ENCODE results near the gene PTPRB. TPM values are rescaled to one million over a fixed set of nuclear protein-coding genes. Genes with fewer than 3 reads are reported as not detected.

Gene PTPRB
- total and polyA plus RNA-seq, 2 of the 8 experiments (the other 6 are each of a cell fraction or from before 2014, with no cell fraction given): 0.36 to 0.58 TPM

DNA sequence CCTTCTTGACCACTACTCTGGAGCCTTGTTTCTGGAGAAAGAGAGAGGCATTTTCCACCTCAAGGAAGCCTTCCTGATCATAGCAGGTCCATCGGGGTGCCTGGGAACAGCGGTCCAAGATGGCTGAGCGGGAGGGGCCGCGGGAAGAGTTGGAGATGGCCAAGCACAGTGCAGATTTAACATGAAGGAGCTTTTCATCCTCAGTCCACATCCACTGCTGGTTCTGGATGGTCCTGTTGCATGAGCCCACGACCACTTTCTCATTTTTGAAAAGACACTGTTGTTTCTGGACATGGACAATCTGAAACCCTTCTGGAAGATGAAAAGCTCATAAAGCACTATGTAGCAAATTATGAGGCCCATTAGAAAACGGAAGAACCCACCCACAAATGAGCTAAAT is 1.5 kb downstream of the PTPRB start:
- no peak overlapping the region for H2BK20ac ChIP-seq (ENCODE audit: low read length)
- no peak overlapping the region for H3K9ac ChIP-seq (replicated peaks in 1 of 4; ENCODE audit: extremely low read depth in 1 of 4, low read depth in 3 of 4, low read length in 3 of 4)
- H2BK5ac ChIP-seq (ENCODE audit: low read depth, low read length): no peak overlapping the region
- WGBS, 2 experiments (ENCODE audit: extremely low coverage in 1 of 2, insufficient coverage in 1 of 2, insufficient read length in 1 of 2, insufficient replicate concordance in 2 of 2, low coverage in 1 of 2, low lambda C conversion rate in 2 of 2, missing lambda C conversion rate in 1 of 2): 93% methylated on average over 7 of the region's 7 CpGs; no CpG with 5 or more reads in 1 of the 2 experiments
- H3K27me3 ChIP-seq (replicated peaks in 1 of 4; ENCODE audit: control insufficient read depth in 3 of 4, extremely low read depth in 1 of 4, insufficient read depth in 3 of 4, low read length in 3 of 4): no peaks in the 10 kb centered on the region
- FAIRE-seq: no peak
- H3K14ac ChIP-seq (ENCODE audit: insufficient read length): no peak overlapping the region
- H3K27ac ChIP-seq (ENCODE audit: low read depth, low read length): no peak overlapping the region
- H3K79me1 ChIP-seq (ENCODE audit: low read depth, low read length): no peaks in the 10 kb centered on the region
- H4K20me1 ChIP-seq (replicated peaks in 1 of 2; ENCODE audit: control insufficient read depth in 1 of 2, insufficient read depth in 2 of 2, low read length in 2 of 2): no peaks in the 10 kb centered on the region
- H3K23me2 ChIP-seq (ENCODE audit: low read depth, low read length): no peaks in the 10 kb centered on the region
- no peak overlapping the region for H3K18ac ChIP-seq (ENCODE audit: extremely low read depth, low read length)
- H3K79me2 ChIP-seq (ENCODE audit: control insufficient read depth in 1 of 2, insufficient read depth in 2 of 2, low read length in 2 of 2): no peaks in the 10 kb centered on the region
- H3K36me3 ChIP-seq (ENCODE audit: control insufficient read depth in 2 of 4, insufficient read depth in 4 of 4, low read length in 3 of 4): no peaks in the 10 kb centered on the region
- H2BK12ac ChIP-seq (ENCODE audit: low read depth, low read length): no peak overlapping the region
- no peak overlapping the region for H3K23ac ChIP-seq (ENCODE audit: insufficient read length)
- ChIA-PET CTCF (ENCODE audit: partially characterized antibody) (interaction anchor here (0.6 to 1.6 kb wide), 4 partner anchors 9 to 1299 kb away, joined by 3 to 5 read pairs (median 3); no protein-coding TSS in a partner anchor), POLR2A (ENCODE audit: partially characterized antibody) (interaction anchor here (0.5 kb wide), 1 partner anchor 245 kb away, joined by 3 read pairs; no protein-coding TSS in a partner anchor)
- H2AK5ac ChIP-seq (ENCODE audit: low read depth, low read length): no peak overlapping the region
- DNase-seq (ENCODE audit: low read depth in 1 of 2, low spot score in 2 of 2): no peak
- no peak overlapping the region for H4K8ac ChIP-seq (ENCODE audit: extremely low read depth, insufficient read depth, low read length)
- H2BK15ac ChIP-seq (ENCODE audit: low read length): no peak overlapping the region
- no peak overlapping the region for H2BK120ac ChIP-seq (replicated peaks; ENCODE audit: low read depth, low read length)
- H3K9me3 ChIP-seq (ENCODE audit: insufficient read depth in 2 of 2, low read depth in 1 of 2, low read length in 1 of 2): no peaks in the 10 kb centered on the region
- H4K5ac ChIP-seq (ENCODE audit: insufficient read length, low read depth, low read length): no peak overlapping the region
- no peak overlapping the region for H4K91ac ChIP-seq (replicated peaks; ENCODE audit: insufficient read length, low read length)
- no peak overlapping the region for H3K4me2 ChIP-seq (ENCODE audit: insufficient read depth in 1 of 2, low read depth in 2 of 2, low read length in 2 of 2)
- no peak overlapping the region for H3K4ac ChIP-seq (replicated peaks; ENCODE audit: insufficient read length, low read depth, low read length)
- H2AFZ ChIP-seq (ENCODE audit: low read length): no peak overlapping the region
- no peak overlapping the region for H3K4me3 ChIP-seq (ENCODE audit: extremely low read depth in 1 of 4, insufficient read depth in 2 of 4, low read depth in 3 of 4, low read length in 4 of 4)
- no peak overlapping the region for H3K56ac ChIP-seq (replicated peaks; ENCODE audit: insufficient read length, low read depth, low read length)
- H3K4me1 ChIP-seq (replicated peaks in 1 of 4; ENCODE audit: control insufficient read depth in 3 of 4, insufficient read depth in 4 of 4, low read length in 3 of 4): no peaks in the 10 kb centered on the region
- TF ChIP-seq BRCA1 (IDR thresholded peaks at IDR 0.05; ENCODE audit: low read depth, low read length) (no peak), SRF (IDR thresholded peaks at IDR 0.05; ENCODE audit: low read depth, low read length) (no peak), ASH2L (IDR thresholded peaks at IDR 0.05; ENCODE audit: low read length) (no peak), EGR1 (IDR thresholded peaks at IDR 0.05; ENCODE audit: borderline replicate concordance, low read depth, low read length) (no peak), SP1 (IDR thresholded peaks at IDR 0.05; ENCODE audit: low read depth, low read length) (no peak), PHF8 (conservative IDR thresholded peaks at IDR 0.05; ENCODE audit: low read depth, low read length) (no peak), RNF2 (IDR thresholded peaks at IDR 0.05; ENCODE audit: borderline replicate concordance, low read depth, low read length, missing control alignments, poor library complexity, severe bottlenecking) (no peak), CBX5 (IDR thresholded peaks at IDR 0.05; ENCODE audit: low read depth, low read length) (no peak), SIRT6 (IDR thresholded peaks at IDR 0.05; ENCODE audit: low read length) (no peak), TAF7 (optimal IDR thresholded peaks at IDR 0.05; ENCODE audit: borderline replicate concordance, low read depth, low read length) (no peak), NRF1 (IDR thresholded peaks at IDR 0.05; ENCODE audit: low read depth, low read length) (no peak), CTCF (IDR thresholded peaks at IDR 0.05; ENCODE audit: control extremely low read depth in 1 of 3, insufficient read depth in 1 of 3, low read depth in 1 of 3, low read length in 3 of 3) (no peak), CEBPB (IDR thresholded peaks at IDR 0.05; ENCODE audit: low read depth, low read length) (no peak)

All from H1 (cell line).